ENCODE data around the gene PRDM1.

The PRDM1 gene

GRCh38 chr6:106070636-106071035, 15.5 kb upstream of the PRDM1 start:
- no peak for DNase-seq (ENCODE audit: low read depth)

GRCh38 chr6:106072501-106073090, 13.5 kb upstream of the PRDM1 start:
- no peak for DNase-seq (ENCODE audit: low read depth)

- no peak for DNase-seq (ENCODE audit: low read depth)
Measured at GRCh38 chr6:106074146-106074545, 12.0 kb upstream of the PRDM1 start.

- DNase-seq (ENCODE audit: low read depth) = no peak
Measured at GRCh38 chr6:106076139-106076538, 10.0 kb upstream of the PRDM1 start.

GRCh38 chr6:106077170-106077569, 9.0 kb upstream of the PRDM1 start:
- DNase-seq (ENCODE audit: low read depth) = no peak

GRCh38 chr6:106077881-106078280, 8.3 kb upstream of the PRDM1 start:
- no peak for DNase-seq (ENCODE audit: low read depth)

GRCh38 chr6:106079961-106080762, 6.0 kb upstream of the PRDM1 start:
- DNase-seq (ENCODE audit: low read depth) = no peak

- DNase-seq (ENCODE audit: low read depth) = no peak
Measured at GRCh38 chr6:106080763-106081095, 5.4 kb upstream of the PRDM1 start.

- no peak for DNase-seq (ENCODE audit: low read depth)
Measured at GRCh38 chr6:106081715-106082114, 4.4 kb upstream of the PRDM1 start.

GRCh38 chr6:106082735-106083398, 3.3 kb upstream of the PRDM1 start:
- DNase-seq (ENCODE audit: low read depth) = no peak

GRCh38 chr6:106083618-106084017, 2.5 kb upstream of the PRDM1 start:
- DNase-seq (ENCODE audit: low read depth) = no peak

GRCh38 chr6:106084106-106084988, 1.8 kb upstream of the PRDM1 start:
- DNase-seq (ENCODE audit: low read depth) = no peak

- DNase-seq (ENCODE audit: low read depth) = no peak
Measured at GRCh38 chr6:106084989-106085691, 996 bp upstream of the PRDM1 start.

GRCh38 chr6:106085692-106085983, 498 bp upstream of the PRDM1 start:
- DNase-seq (ENCODE audit: low read depth) = no peak

- DNase-seq (ENCODE audit: low read depth) = no peak
Measured at GRCh38 chr6:106086814-106087175, 659 bp downstream of the PRDM1 start.

- no peak for DNase-seq (ENCODE audit: low read depth)
Measured at GRCh38 chr6:106087548-106088325, 1.6 kb downstream of the PRDM1 start.

GRCh38 chr6:106090001-106090400, 3.9 kb downstream of the PRDM1 start:
- no peak for DNase-seq (ENCODE audit: low read depth)

GRCh38 chr6:106092279-106092678, 6.1 kb downstream of the PRDM1 start:
- DNase-seq (ENCODE audit: low read depth) = no peak

GRCh38 chr6:106094261-106094963, 8.3 kb downstream of the PRDM1 start:
- no peak for DNase-seq (ENCODE audit: low read depth)

GRCh38 chr6:106094964-106095335, 8.8 kb downstream of the PRDM1 start:
- DNase-seq (ENCODE audit: low read depth) = no peak

Data from stimulated activated CD8-positive, alpha-beta memory T cell treated with anti-CD3 and anti-CD28 coated beads, Interleukin-15, amount 100 ng/mL, for 24 hours (primary cell).